Measurements from ENCODE around the gene HMOX2. TPM values are rescaled to one million over a fixed set of nuclear protein-coding genes. Genes with fewer than 3 reads are reported as not detected.

The HMOX2 gene
- total RNA-seq, 1 donor from 2014 or later, result 46.4 TPM

- no peak overlapping the region for H3K4me3 Mint-ChIP-seq (ENCODE audit: unreplicated experiment)
- no peaks in the 10 kb centered on the region for H3K27me3 Mint-ChIP-seq (ENCODE audit: low read depth)
- DNase-seq (ENCODE audit: low spot score), result no peak
Measured at GRCh38 chr16:4443271-4443670, 32.9 kb upstream of the HMOX2 start.

GRCh38 chr16:4443986-4444385 lies 32.2 kb upstream of the HMOX2 start:
- Mint-ChIP-seq H3K27me3 (ENCODE audit: low read depth) (no peaks in the 10 kb centered on the region), H3K36me3 (ENCODE audit: low read depth) (peaks cover 46% of the 10 kb centered on the region), H3K4me3 (ENCODE audit: unreplicated experiment) (no peak overlapping the region), H3K9me3 (ENCODE audit: low read depth) (no peaks in the 10 kb centered on the region), H3K4me1 (ENCODE audit: low read depth) (no peaks in the 10 kb centered on the region), H3K27ac (ENCODE audit: unreplicated experiment) (no peak overlapping the region)
- no peak for DNase-seq (ENCODE audit: low spot score)
- no peak for TF ChIP-seq CTCF (IDR thresholded peaks at IDR 0.05)

More at GRCh38 chr16:4443271-4443670, 32.9 kb upstream of the HMOX2 start:
- Mint-ChIP-seq H3K36me3 (ENCODE audit: low read depth) (peaks cover 45% of the 10 kb centered on the region), H3K9me3 (ENCODE audit: low read depth) (no peaks in the 10 kb centered on the region), H3K27ac (ENCODE audit: unreplicated experiment) (no peak overlapping the region), H3K4me1 (ENCODE audit: low read depth) (no peaks in the 10 kb centered on the region)
- no peak for TF ChIP-seq CTCF (IDR thresholded peaks at IDR 0.05)

- no peaks in the 10 kb centered on the region for H3K9me3 Mint-ChIP-seq (ENCODE audit: low read depth)
- no peak for TF ChIP-seq CTCF (IDR thresholded peaks at IDR 0.05)
- no peaks in the 10 kb centered on the region for H3K27me3 Mint-ChIP-seq (ENCODE audit: low read depth)
- H3K4me1 Mint-ChIP-seq (ENCODE audit: low read depth), result peaks cover 5% of the 10 kb centered on the region
- no peak overlapping the region for H3K4me3 Mint-ChIP-seq (ENCODE audit: unreplicated experiment)
- peak overlapping the region; percentile 49 for H3K27ac Mint-ChIP-seq (ENCODE audit: unreplicated experiment)
- peaks cover 36% of the 10 kb centered on the region for H3K36me3 Mint-ChIP-seq (ENCODE audit: low read depth)
- no peak for DNase-seq (ENCODE audit: low spot score)
Measured at GRCh38 chr16:4450430-4450829, 25.8 kb upstream of the HMOX2 start.

- H3K4me1 Mint-ChIP-seq (ENCODE audit: low read depth), result peaks cover 5% of the 10 kb centered on the region
- H3K27ac Mint-ChIP-seq (ENCODE audit: unreplicated experiment), result peak overlapping the region; percentile 49
Measured at GRCh38 chr16:4450931-4451519, 25.2 kb upstream of the HMOX2 start.

GRCh38 chr16:4452674-4453073 lies 23.5 kb upstream of the HMOX2 start:
- Mint-ChIP-seq H3K4me1 (ENCODE audit: low read depth) (peaks cover 5% of the 10 kb centered on the region), H3K27me3 (ENCODE audit: low read depth) (no peaks in the 10 kb centered on the region), H3K36me3 (ENCODE audit: low read depth) (peaks cover 32% of the 10 kb centered on the region), H3K27ac (ENCODE audit: unreplicated experiment) (no peak overlapping the region), H3K9me3 (ENCODE audit: low read depth) (no peaks in the 10 kb centered on the region), H3K4me3 (ENCODE audit: unreplicated experiment) (no peak overlapping the region)
- no peak for TF ChIP-seq CTCF (IDR thresholded peaks at IDR 0.05)
- DNase-seq (ENCODE audit: low spot score), result no peak

More at GRCh38 chr16:4450931-4451519, 25.2 kb upstream of the HMOX2 start:
- no peak overlapping the region for H3K4me3 Mint-ChIP-seq (ENCODE audit: unreplicated experiment)
- no peak for DNase-seq (ENCODE audit: low spot score)
- H3K36me3 Mint-ChIP-seq (ENCODE audit: low read depth), result peaks cover 38% of the 10 kb centered on the region
- no peaks in the 10 kb centered on the region for H3K9me3 Mint-ChIP-seq (ENCODE audit: low read depth)
- no peaks in the 10 kb centered on the region for H3K27me3 Mint-ChIP-seq (ENCODE audit: low read depth)
- no peak for TF ChIP-seq CTCF (IDR thresholded peaks at IDR 0.05)

Data from chondrocyte (in vitro differentiated cells).